Measurements from ENCODE around the gene RBM10. TPM values are rescaled to one million over a fixed set of nuclear protein-coding genes. Genes with fewer than 3 reads are reported as not detected.

Gene RBM10
- total and polyA plus RNA-seq, 2 experiments from 2014 or later = 39.5 to 101 TPM

DNA sequence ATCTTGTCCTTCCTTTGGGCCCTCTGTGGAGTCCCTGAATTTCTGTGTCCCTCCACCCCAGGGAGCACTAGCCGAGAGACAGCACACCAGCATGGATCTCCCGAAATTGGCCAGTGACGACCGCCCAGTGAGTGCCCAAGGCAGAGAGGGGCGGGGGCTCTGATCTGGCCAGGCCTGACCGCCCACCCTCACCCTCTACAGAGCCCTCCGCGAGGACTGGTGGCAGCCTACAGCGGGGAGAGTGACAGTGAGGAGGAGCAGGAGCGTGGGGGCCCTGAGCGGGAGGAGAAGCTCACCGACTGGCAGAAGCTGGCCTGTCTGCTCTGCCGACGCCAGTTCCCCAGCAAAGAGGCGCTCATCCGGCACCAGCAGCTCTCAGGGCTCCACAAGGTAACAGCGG lies 40.2 kb downstream of the RBM10 start:
- TF ChIP-seq CREB1 (CRISPR knock-in tag; IDR thresholded peaks at IDR 0.05; ENCODE audit: low read depth) (no peak), EZH2phosphoT487 (IDR thresholded peaks at IDR 0.05; ENCODE audit: unreplicated experiment) (no peak), ZNF114 (CRISPR knock-in tag; IDR thresholded peaks at IDR 0.05) (no peak), POLR2AphosphoS5 (IDR thresholded peaks at IDR 0.05; ENCODE audit: low read depth) (no peak), JUNB (IDR thresholded peaks at IDR 0.05; ENCODE audit: unreplicated experiment) (no peak), ZNF331 (CRISPR knock-in tag; IDR thresholded peaks at IDR 0.05; ENCODE audit: low read depth) (no peak), STAT1 (IDR thresholded peaks at IDR 0.05; ENCODE audit: unreplicated experiment) (no peak)
- TF ChIP-seq, protein P1, sequence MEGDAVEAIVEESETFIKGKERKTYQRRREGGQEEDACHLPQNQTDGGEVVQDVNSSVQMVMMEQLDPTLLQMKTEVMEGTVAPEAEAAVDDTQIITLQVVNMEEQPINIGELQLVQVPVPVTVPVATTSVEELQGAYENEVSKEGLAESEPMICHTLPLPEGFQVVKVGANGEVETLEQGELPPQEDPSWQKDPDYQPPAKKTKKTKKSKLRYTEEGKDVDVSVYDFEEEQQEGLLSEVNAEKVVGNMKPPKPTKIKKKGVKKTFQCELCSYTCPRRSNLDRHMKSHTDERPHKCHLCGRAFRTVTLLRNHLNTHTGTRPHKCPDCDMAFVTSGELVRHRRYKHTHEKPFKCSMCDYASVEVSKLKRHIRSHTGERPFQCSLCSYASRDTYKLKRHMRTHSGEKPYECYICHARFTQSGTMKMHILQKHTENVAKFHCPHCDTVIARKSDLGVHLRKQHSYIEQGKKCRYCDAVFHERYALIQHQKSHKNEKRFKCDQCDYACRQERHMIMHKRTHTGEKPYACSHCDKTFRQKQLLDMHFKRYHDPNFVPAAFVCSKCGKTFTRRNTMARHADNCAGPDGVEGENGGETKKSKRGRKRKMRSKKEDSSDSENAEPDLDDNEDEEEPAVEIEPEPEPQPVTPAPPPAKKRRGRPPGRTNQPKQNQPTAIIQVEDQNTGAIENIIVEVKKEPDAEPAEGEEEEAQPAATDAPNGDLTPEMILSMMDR (conservative IDR thresholded peaks at IDR 0.05; ENCODE audit: low read depth in 2 of 2) = no peak
- TF ChIP-seq, protein P2, sequence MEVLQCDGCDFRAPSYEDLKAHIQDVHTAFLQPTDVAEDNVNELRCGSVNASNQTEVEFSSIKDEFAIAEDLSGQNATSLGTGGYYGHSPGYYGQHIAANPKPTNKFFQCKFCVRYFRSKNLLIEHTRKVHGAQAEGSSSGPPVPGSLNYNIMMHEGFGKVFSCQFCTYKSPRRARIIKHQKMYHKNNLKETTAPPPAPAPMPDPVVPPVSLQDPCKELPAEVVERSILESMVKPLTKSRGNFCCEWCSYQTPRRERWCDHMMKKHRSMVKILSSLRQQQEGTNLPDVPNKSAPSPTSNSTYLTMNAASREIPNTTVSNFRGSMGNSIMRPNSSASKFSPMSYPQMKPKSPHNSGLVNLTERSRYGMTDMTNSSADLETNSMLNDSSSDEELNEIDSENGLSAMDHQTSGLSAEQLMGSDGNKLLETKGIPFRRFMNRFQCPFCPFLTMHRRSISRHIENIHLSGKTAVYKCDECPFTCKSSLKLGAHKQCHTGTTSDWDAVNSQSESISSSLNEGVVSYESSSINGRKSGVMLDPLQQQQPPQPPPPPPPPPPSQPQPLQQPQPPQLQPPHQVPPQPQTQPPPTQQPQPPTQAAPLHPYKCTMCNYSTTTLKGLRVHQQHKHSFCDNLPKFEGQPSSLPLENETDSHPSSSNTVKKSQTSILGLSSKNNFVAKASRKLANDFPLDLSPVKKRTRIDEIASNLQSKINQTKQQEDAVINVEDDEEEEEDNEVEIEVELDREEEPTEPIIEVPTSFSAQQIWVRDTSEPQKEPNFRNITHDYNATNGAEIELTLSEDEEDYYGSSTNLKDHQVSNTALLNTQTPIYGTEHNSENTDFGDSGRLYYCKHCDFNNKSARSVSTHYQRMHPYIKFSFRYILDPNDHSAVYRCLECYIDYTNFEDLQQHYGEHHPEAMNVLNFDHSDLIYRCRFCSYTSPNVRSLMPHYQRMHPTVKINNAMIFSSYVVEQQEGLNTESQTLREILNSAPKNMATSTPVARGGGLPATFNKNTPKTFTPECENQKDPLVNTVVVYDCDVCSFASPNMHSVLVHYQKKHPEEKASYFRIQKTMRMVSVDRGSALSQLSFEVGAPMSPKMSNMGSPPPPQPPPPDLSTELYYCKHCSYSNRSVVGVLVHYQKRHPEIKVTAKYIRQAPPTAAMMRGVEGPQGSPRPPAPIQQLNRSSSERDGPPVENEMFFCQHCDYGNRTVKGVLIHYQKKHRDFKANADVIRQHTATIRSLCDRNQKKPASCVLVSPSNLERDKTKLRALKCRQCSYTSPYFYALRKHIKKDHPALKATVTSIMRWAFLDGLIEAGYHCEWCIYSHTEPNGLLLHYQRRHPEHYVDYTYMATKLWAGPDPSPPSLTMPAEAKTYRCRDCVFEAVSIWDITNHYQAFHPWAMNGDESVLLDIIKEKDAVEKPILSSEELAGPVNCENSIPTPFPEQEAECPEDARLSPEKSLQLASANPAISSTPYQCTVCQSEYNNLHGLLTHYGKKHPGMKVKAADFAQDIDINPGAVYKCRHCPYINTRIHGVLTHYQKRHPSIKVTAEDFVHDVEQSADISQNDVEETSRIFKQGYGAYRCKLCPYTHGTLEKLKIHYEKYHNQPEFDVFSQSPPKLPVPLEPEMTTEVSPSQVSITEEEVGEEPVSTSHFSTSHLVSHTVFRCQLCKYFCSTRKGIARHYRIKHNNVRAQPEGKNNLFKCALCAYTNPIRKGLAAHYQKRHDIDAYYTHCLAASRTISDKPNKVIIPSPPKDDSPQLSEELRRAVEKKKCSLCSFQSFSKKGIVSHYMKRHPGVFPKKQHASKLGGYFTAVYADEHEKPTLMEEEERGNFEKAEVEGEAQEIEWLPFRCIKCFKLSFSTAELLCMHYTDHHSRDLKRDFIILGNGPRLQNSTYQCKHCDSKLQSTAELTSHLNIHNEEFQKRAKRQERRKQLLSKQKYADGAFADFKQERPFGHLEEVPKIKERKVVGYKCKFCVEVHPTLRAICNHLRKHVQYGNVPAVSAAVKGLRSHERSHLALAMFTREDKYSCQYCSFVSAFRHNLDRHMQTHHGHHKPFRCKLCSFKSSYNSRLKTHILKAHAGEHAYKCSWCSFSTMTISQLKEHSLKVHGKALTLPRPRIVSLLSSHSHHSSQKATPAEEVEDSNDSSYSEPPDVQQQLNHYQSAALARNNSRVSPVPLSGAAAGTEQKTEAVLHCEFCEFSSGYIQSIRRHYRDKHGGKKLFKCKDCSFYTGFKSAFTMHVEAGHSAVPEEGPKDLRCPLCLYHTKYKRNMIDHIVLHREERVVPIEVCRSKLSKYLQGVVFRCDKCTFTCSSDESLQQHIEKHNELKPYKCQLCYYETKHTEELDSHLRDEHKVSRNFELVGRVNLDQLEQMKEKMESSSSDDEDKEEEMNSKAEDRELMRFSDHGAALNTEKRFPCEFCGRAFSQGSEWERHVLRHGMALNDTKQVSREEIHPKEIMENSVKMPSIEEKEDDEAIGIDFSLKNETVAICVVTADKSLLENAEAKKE (CRISPR knock-in tag; IDR thresholded peaks at IDR 0.05) = no peak
- TF ChIP-seq, protein P3, sequence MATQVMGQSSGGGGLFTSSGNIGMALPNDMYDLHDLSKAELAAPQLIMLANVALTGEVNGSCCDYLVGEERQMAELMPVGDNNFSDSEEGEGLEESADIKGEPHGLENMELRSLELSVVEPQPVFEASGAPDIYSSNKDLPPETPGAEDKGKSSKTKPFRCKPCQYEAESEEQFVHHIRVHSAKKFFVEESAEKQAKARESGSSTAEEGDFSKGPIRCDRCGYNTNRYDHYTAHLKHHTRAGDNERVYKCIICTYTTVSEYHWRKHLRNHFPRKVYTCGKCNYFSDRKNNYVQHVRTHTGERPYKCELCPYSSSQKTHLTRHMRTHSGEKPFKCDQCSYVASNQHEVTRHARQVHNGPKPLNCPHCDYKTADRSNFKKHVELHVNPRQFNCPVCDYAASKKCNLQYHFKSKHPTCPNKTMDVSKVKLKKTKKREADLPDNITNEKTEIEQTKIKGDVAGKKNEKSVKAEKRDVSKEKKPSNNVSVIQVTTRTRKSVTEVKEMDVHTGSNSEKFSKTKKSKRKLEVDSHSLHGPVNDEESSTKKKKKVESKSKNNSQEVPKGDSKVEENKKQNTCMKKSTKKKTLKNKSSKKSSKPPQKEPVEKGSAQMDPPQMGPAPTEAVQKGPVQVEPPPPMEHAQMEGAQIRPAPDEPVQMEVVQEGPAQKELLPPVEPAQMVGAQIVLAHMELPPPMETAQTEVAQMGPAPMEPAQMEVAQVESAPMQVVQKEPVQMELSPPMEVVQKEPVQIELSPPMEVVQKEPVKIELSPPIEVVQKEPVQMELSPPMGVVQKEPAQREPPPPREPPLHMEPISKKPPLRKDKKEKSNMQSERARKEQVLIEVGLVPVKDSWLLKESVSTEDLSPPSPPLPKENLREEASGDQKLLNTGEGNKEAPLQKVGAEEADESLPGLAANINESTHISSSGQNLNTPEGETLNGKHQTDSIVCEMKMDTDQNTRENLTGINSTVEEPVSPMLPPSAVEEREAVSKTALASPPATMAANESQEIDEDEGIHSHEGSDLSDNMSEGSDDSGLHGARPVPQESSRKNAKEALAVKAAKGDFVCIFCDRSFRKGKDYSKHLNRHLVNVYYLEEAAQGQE (IDR thresholded peaks at IDR 0.05; ENCODE audit: unreplicated experiment) = no peak
- H3K27me3 ChIP-seq (ENCODE audit: insufficient read depth) = no peaks in the 10 kb centered on the region
- H2AFZ ChIP-seq = no peak overlapping the region
- H3K27ac Mint-ChIP-seq = no peak overlapping the region
- H3K36me3 Mint-ChIP-seq (ENCODE audit: low read depth) = peaks cover 36% of the 10 kb centered on the region
- H3K27me3 Mint-ChIP-seq (ENCODE audit: insufficient read depth, low read depth, poor library complexity) = peaks cover 2% of the 10 kb centered on the region
- H3K9me2 ChIP-seq (ENCODE audit: insufficient read depth) = no peaks in the 10 kb centered on the region
- H3K36me3 ChIP-seq (ENCODE audit: insufficient read depth) = no peaks in the 10 kb centered on the region
- H3K4me3 Mint-ChIP-seq = no peak overlapping the region
- no peak overlapping the region for H3K4me2 ChIP-seq
- no peaks in the 10 kb centered on the region for H4K20me1 ChIP-seq (replicated peaks; ENCODE audit: insufficient read depth)
- DNase-seq (ENCODE audit: low spot score) = no peak
- no peaks in the 10 kb centered on the region; the same call in 1 of the 2 replicates for H3K4me1 ChIP-seq (ENCODE audit: insufficient read depth)
- ATAC-seq = no peak
- no peaks in the 10 kb centered on the region for H3K79me2 ChIP-seq (replicated peaks; ENCODE audit: insufficient read depth)
- peaks cover 3% of the 10 kb centered on the region; the same call in 2 of the 3 replicates for H3K4me1 Mint-ChIP-seq
- no peak overlapping the region for H3K27ac ChIP-seq (ENCODE audit: low read depth)
- no peaks in the 10 kb centered on the region for H3K9me3 Mint-ChIP-seq
- H3F3A ChIP-seq (replicated peaks; ENCODE audit: low read depth) = 0 out of 2 replicates have a peak, but pooled peaks cover 2% of the 10 kb centered on the region
- H3K4me3 ChIP-seq = no peak overlapping the region

Data from GM23338 (cell line).